Measurements from ENCODE around the gene TXNDC12. TPM values are rescaled to one million over a fixed set of nuclear protein-coding genes. Genes with fewer than 3 reads are reported as not detected.

TXNDC12 gene
- total RNA-seq, 3 donors from 2014 or later (not counting 1 experiment from before 2014, with no cell fraction given) = 35.0 to 39.4 (median 38.7) TPM

- Histone ChIP-seq H3K9me3 (ENCODE audit: control insufficient read depth, insufficient read depth, low read length) (no peaks in the 10 kb centered on the region), H3K36me3 (ENCODE audit: control insufficient read depth, insufficient read depth, low read length) (peaks cover 14% of the 10 kb centered on the region), H3K27ac (ENCODE audit: low read length) (no peak overlapping the region), H3K27me3 (ENCODE audit: control insufficient read depth, insufficient read depth, low read length) (no peaks in the 10 kb centered on the region), H3K4me3 (ENCODE audit: low read length) (no peak overlapping the region), H3K4me1 (ENCODE audit: control insufficient read depth, insufficient read depth, low read length) (no peaks in the 10 kb centered on the region)
- H3K9me3 Mint-ChIP-seq = no peaks in the 10 kb centered on the region
- H3K27me3 Mint-ChIP-seq (ENCODE audit: low read depth in 2 of 2) = no peaks in the 10 kb centered on the region
- no peak for DNase-seq
- peaks cover 3 to 29% of the 10 kb centered on the region in 2 donors for H3K4me1 Mint-ChIP-seq
- H3K27ac Mint-ChIP-seq = no peak overlapping the region
- H3K4me3 Mint-ChIP-seq = no peak overlapping the region
- no peak for ATAC-seq
- intact Hi-C loops (cut with micrococcal nuclease) = no loop called here
- no CpG with 5 or more reads among the region's 2 CpGs for WGBS (ENCODE audit: insufficient coverage)
- H3K36me3 Mint-ChIP-seq = no peaks in the 10 kb centered on the region
- TF ChIP-seq CTCF (IDR thresholded peaks at IDR 0.05) = no peak
Observed at GRCh38 chr1:52045236-52045635, 9.8 kb downstream of the TXNDC12 start.

- no peak for TF ChIP-seq CTCF (IDR thresholded peaks at IDR 0.05)
- Mint-ChIP-seq H3K4me3 (no peak overlapping the region), H3K27me3 (ENCODE audit: low read depth in 2 of 2) (no peaks in the 10 kb centered on the region), H3K4me1 (peaks cover 0 to 22% of the 10 kb centered on the region in 2 donors), H3K36me3 (no peaks in the 10 kb centered on the region), H3K27ac (no peak overlapping the region), H3K9me3 (no peaks in the 10 kb centered on the region)
- no peak for ATAC-seq
- no peak for DNase-seq
- intact Hi-C loops (cut with micrococcal nuclease) = no loop called here
- Histone ChIP-seq H3K27ac (ENCODE audit: low read length) (no peak overlapping the region), H3K36me3 (ENCODE audit: control insufficient read depth, insufficient read depth, low read length) (peaks cover 16% of the 10 kb centered on the region), H3K4me3 (ENCODE audit: low read length) (no peak overlapping the region), H3K9me3 (ENCODE audit: control insufficient read depth, insufficient read depth, low read length) (no peaks in the 10 kb centered on the region), H3K4me1 (ENCODE audit: control insufficient read depth, insufficient read depth, low read length) (no peaks in the 10 kb centered on the region), H3K27me3 (ENCODE audit: control insufficient read depth, insufficient read depth, low read length) (no peaks in the 10 kb centered on the region)
- 100% methylated on average over 1 of the region's 4 CpGs for WGBS (ENCODE audit: insufficient coverage)
Observed at GRCh38 chr1:52041551-52042185, 13.3 kb downstream of the TXNDC12 start.

- Histone ChIP-seq H3K27me3 (ENCODE audit: control insufficient read depth, insufficient read depth, low read length) (no peaks in the 10 kb centered on the region), H3K36me3 (ENCODE audit: control insufficient read depth, insufficient read depth, low read length) (peaks cover 16% of the 10 kb centered on the region), H3K4me1 (ENCODE audit: control insufficient read depth, insufficient read depth, low read length) (peaks cover 6% of the 10 kb centered on the region), H3K9me3 (ENCODE audit: control insufficient read depth, insufficient read depth, low read length) (no peaks in the 10 kb centered on the region), H3K27ac (ENCODE audit: low read length) (no peak overlapping the region), H3K4me3 (ENCODE audit: low read length) (no peak overlapping the region)
- Mint-ChIP-seq H3K4me3 (no peak overlapping the region), H3K4me1 (peaks cover 6 to 14% of the 10 kb centered on the region in 2 donors), H3K9me3 (no peaks in the 10 kb centered on the region), H3K27me3 (ENCODE audit: low read depth in 2 of 2) (no peaks in the 10 kb centered on the region), H3K27ac (no peak overlapping the region), H3K36me3 (no peaks in the 10 kb centered on the region)
- no peak for ATAC-seq
- WGBS (ENCODE audit: insufficient coverage) = 94% methylated on average over 1 of the region's 1 CpG
- no peak for DNase-seq
- TF ChIP-seq CTCF (IDR thresholded peaks at IDR 0.05) = no peak
- intact Hi-C loops (cut with micrococcal nuclease) = no loop called here
Observed at GRCh38 chr1:52037909-52038308, 17.1 kb downstream of the TXNDC12 start.

- Mint-ChIP-seq H3K4me1 (peaks cover 10 to 18% of the 10 kb centered on the region in 2 donors), H3K9me3 (no peaks in the 10 kb centered on the region), H3K27me3 (ENCODE audit: low read depth in 2 of 2) (no peaks in the 10 kb centered on the region), H3K4me3 (no peak overlapping the region), H3K36me3 (no peaks in the 10 kb centered on the region), H3K27ac (no peak overlapping the region)
- H3K27ac ChIP-seq (ENCODE audit: low read length) = no peak overlapping the region
- WGBS (ENCODE audit: insufficient coverage) = 94% methylated on average over 5 of the region's 5 CpGs
- peaks cover 11% of the 10 kb centered on the region for H3K4me1 ChIP-seq (ENCODE audit: control insufficient read depth, insufficient read depth, low read length)
- H3K9me3 ChIP-seq (ENCODE audit: control insufficient read depth, insufficient read depth, low read length) = no peaks in the 10 kb centered on the region
- no peak for TF ChIP-seq CTCF (IDR thresholded peaks at IDR 0.05)
- DNase-seq (no peak), ATAC-seq (no peak)
- H3K27me3 ChIP-seq (ENCODE audit: control insufficient read depth, insufficient read depth, low read length) = no peaks in the 10 kb centered on the region
- no peak overlapping the region for H3K4me3 ChIP-seq (ENCODE audit: low read length)
- intact Hi-C loops (cut with micrococcal nuclease) = no loop called here
- peaks cover 16% of the 10 kb centered on the region for H3K36me3 ChIP-seq (ENCODE audit: control insufficient read depth, insufficient read depth, low read length)
Observed at GRCh38 chr1:52037402-52037814, 17.6 kb downstream of the TXNDC12 start.
